CD4-positive, alpha-beta T cell treated with Interferon alpha-2 for 1 hour (primary cell): ENCODE measurements around the gene BCKDHA.
A peak's percentile ranks its signal among the peaks of the same experiment; 100 is the strongest.

ENCODE experiments used
- DNase-seq, 2 donors: peaks; one replicate each; pipeline ENCODE4 v3.0.0-alpha.2; 2020 to 2022

BCKDHA gene

DNA sequence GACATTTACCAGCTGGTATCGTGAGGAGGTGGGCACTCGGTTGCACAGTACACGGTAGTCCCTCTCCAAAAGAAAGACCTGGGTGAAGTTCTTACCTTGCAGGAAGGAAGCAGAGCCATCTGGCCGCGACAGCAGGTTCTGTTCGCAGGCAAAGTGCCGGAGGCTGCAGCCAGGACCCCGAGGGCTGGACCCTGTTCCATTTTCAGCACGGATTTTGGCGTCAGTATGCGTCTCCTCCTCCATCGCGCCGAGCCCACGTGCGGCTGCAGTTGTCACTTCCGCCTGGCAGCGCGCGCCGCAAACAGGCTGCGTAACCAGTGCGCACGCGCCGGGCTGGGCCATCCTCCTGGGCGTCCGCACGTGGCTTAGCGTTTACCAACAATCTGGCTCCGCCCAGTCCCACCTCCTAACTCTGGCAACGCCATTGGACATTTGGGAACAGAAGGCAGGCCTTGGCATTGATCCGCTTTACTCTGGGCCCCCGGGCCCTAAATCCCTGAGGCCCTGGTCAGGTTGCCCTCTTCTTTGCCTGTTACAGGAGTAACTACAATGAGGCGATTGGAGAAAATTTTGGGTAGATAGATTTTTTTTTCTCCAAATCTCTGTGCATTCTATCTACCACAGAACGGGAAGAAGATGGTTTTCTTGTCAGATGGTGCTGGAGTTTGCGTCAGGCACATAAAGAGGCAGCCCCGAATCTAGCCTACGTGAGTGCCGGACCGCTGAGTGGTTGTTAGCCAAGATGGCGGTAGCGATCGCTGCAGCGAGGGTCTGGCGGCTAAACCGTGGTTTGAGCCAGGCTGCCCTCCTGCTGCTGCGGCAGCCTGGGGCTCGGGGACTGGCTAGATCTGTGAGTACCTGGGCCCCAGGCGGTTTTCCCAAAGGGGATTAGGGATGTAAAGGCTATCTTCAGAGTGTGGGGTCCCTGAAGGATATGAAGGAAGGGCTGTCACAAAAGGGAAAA is at the start of gene BCKDHA, which contains the start of gene EXOSC5:
Gene BCKDHA, plus strand, starts transcription at position 733 of the 964 bp plus-strand sequence. Its CDS starts 10 bp downstream, at position 743.
Gene EXOSC5, minus strand, starts transcription at position 274 of the 964 bp plus-strand sequence. Its CDS starts 31 bp downstream, at position 243.
- peak; percentile 100 for DNase-seq

DNA sequence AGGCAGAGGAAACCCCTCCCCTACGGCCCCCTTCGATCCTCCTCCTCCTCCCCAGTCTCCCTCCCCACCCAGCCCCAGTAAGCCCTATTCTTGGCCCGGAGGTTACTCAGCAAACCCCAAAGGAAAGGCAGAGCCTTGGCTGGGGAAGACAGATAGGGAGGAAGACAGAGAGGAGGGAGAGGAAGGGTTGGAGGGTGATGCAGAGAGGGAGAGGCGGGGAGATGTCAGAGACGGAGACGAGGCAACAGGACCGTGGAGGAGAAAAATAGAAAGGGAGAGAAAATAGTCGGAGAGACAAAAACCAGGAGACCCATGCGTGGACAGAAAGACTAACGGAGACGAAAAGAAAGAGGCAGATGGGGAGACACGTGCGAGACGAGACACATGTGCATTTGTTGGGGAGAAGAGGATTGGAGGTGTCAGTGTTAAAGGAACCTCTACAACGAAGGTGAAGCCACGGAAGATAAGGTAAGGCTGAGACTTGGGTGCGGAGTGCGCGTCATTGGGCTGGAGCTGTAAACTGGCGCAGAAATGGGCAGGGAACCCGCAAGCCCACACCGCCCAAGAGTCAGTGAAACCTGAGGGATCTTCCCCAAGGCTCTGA is 46.8 kb upstream of the BCKDHA start:
- DNase-seq: no peak

DNA sequence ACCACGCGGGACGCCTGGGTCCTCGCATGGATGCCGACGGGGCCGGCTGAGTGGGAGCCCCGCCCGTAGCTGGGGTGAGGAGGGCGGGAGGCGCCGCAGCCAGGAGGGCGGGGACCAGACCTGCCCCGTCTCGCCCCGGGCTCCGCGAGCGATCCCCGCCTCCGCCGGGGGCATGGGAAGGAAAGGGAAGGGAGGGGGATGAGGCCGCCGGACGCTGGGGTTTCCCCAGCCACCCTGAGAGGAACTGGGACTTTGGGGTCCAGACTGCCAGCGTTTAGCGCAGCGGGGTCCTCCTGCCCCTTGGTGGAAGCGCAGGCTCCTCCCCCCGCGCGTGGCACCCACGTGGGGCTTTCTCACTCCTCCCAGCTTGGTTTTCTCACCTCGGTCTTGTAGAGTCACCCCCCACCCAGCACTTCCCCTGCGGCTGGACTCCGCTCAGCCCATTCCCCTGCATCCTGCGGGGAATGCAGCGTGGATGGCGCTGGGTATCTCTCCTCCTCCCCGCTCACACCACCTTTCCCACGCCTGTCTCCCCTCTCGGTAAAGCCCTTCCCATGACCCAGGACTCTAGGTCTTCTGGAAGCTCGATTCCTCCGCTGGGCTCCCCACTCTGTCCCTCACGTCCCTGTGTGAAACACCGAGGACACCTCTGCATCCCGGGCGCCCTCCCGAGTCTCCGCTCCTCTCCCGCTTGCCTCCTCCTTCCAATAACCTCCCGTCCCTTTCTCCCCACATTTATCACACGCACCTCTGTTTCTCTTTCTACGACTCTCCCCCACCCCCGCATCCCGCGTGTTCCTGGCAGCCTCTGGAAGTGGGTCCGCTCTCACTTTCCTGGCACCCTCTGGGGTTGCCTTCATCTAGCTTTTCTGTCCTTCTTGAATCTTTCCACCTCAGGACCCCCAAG is 46.0 kb upstream of the BCKDHA start:
- peak; percentile 86 to 89 for DNase-seq

DNA sequence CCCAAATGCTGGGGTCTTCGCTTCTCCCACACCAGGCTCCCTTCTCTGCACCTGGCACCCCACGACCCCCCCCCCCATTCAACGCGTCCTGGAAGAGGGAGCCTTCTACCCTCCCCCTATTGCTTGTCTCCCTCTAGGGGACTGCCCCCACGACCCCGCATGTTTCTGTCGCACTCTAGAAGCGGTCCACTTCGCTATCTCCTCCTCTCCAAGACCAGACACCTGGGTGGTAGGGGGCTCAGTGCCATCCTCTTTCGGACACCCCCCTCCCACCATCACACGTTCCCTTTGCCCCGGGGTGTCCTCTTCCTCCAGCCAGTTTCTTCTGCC is 45.4 kb upstream of the BCKDHA start:
- no peak for DNase-seq

DNA sequence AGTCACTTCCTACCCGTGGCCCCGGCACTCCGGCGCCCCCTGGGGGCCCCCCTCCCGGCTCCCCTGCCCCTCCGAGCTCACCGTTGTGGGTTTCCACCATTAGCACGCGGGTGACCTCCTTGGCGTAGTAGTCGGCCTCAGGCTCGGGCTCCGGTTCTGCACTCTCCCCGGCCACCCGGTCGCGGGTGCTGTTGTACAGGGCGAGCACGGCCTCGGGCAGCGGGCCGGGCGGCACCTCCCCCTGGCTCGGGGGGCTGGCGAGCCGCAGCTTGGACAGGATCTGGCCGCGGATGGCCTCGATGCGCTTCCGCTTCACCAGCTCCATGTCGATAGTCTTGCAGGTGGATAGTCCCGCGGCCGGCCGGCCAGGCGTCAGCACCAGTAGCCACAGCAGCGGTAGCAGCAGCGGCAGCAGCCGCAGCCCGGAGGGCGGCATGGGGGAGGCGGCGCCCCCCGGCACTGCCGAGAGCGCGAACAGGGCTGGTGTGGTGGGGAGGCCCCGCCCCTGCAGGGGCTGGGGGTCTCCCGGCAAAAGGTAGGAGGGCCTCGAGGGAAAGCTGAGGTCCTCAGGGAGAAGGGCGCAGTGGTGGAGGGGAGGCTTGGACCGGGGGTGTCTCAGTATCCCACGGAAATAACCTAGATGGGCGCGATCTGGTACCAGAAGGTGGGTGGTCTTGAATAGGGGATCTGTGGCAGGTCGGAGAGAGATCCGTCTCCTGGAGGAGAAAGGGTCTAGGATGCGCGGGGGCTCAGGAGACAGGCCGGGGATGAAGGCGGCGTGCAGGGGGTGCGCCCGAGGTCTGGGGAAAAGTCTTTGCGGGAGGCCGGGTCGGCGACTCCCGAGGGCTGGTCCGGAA is 44.8 kb upstream of the BCKDHA start:
- peak; percentile 78 to 82 for DNase-seq

GRCh38 chr19:41353466-41354342 is 43.9 kb upstream of the BCKDHA start, which contains the start of gene TGFB1:
Gene TGFB1 (minus strand): TSS chr19:41353922. CDS start chr19:41353044, 878 bp downstream.
- peak; percentile 96 to 97 for DNase-seq

DNA sequence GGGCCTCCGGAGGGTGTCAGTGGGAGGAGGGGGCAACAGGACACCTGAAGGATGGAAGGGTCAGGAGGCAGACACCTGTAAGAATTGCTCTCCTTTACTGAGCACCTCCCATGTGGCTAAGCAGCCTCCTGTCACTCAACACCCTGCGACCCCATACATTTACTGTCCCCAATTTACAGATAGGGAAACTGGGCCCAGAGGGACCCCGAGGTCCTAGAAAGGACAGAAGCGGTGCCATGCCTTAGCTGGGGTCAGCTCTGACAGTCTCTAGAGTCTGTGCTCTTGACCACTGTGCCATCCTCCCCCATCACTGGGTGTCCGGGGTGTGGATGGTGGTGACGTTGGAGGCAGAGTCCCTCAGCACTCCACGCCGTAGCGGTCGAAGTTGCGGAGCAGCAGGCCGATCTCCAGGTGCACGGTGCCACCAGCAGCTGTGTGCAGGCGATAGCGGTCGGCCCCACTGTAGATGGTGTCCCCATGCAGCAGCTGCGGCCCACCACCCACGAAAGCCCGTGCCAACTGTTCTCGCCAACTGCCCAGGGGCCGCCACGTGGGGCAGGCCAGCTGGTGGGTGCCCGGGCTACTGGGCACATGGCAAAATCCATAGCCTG is 43.2 kb upstream of the BCKDHA start:
- DNase-seq: no peak

DNA sequence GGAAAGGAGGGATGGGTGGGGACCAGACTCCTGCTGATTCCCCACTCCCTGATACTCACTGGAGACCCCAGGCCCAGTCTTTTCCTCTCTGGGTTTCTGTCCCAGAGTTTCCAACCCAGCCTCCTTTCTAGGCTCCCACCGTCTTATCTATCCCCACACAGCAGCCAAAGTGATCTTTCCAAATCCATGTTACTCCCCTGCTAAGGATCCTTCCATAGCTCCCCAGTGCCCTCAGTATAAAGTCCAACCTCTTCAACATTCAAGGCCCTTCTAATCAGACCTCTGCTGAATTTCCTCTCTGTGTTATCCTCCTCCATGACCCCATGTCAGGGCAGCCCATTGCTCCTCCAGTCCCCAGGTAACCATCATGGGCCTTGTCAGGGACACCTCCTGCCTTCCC is 42.6 kb upstream of the BCKDHA start:
- no peak for DNase-seq

DNA sequence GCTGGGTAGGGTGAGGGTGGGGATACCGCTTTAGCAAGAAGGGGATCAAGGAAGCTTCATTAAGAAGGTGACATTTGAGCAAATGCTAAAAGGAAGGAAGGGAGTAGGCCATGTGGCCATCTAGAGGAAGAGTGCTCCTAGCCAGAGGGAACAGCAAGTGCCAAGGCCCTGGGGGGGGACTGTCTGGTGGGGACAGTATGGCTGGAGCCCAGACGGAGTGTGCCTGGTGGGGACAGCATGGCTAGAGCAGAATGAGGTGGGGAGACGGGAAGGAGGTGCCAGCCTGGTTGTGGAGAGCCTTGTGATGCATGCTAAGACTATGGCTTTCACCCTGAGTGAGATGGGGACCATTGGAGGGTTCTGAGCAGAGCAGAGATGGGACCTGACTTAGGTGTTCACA is 41.8 kb upstream of the BCKDHA start:
- DNase-seq: no peak

DNA sequence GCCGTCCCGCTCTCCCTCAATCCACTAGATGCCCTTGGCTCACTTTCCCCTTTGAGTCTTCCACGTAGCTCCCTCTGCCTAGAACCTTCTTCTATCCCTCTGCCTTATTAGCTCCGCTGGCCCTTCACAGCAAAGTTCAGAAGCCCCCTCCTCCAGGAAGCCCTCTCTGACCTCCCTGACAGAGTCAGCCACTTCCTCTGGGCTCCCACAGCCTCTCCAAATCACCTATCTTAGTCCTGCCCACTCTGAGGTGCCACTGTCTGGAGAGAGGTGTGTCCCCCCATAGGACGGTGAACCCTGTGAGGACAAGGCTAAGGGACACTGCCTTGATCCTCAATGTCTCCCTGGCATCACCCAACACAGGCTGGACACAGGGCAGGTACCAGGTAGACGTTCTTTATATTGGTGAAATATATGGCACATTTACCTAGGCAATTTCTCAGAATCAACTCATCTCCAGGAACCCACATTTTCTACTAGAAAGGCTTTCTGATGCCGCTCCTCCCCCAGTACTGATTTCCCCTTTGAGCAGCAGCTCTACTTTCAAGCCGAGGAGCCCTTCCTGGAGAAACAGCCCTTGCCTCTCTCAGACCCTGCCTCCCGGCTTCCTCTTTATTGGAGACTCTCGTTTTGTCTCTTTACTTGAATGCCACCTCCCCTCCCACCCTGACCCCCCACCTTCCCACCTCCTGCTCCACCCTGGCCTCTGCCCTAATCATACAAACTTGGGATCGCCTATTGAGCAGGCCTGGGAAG is 40.5 kb upstream of the BCKDHA start:
- peak; percentile 69 to 81 for DNase-seq

DNA sequence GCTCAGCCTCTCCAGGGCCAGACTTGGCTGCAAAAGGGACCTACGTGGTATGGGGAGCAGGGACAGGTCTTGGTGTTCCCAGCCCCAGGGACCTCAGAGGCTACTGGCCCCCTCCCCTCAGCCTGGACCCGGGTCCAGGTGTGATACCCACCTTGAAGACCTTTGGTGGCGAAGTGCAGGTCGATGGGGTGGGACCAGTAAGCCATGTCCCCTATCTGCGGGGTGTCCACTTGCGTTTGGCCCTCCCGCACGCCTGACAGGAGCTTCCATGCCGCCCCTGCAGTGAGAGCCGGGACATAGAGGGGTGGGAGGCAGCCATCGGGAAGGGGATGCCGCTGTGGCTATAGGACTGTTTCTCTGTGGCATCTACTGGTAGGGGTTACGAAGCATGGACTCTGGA is 39.9 kb upstream of the BCKDHA start:
- DNase-seq: no peak

DNA sequence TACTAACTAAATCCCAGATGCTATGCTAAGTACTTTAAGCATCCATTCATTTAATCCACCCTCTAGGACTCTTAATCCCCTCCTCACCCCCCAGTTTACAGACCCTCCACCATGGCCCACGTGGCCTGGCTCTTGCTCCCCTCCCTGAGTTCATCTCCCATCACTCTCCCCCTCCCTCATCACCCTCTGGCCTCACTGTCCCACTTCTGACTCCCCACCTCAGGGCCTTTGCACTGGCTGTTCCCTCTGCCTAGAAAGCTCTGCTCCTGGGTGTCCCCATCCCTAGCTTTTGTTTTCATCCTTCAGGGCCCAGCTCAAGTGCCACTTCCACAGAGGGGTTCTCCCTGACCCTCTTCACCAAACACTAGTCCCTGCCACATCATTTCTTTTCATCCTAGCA is 37.9 kb upstream of the BCKDHA start:
- DNase-seq: no peak

DNA sequence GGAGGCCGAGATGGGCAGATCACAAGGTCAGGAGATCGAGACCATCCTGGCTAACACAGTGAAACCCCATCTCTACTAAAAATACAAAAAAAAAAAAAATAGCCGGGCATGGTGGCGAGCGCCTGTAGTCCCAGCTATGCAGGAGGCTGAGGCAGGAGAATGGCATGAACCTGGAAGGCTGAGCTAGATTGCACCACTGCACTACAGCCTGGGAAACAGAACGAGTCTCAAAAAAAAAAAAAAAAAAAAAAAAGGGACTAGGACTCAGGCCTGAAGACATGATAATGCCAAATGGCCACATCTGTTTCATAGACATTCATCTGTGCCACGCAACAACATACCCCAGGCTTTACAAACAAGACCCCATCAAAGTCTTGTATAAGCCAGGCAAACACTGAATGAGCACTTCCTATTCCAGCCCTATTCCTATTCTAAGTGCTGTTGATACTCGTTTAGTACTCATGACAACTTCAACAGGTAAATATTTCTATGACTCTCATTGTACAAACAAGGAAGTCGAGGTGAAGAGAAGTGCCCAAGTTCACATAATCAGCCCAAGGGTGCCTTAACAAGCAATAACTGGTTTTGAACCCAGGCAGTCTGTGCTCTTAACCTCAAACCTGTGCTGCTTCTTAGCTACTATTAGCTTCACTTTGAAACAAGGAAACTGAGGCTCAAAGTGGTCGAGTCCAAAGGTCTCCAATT is 35.3 kb upstream of the BCKDHA start:
- no peak for DNase-seq

- no peak for DNase-seq
Observed at GRCh38 chr19:41363371-41363752, 34.3 kb upstream of the BCKDHA start.

- peak; percentile 99 for DNase-seq
Observed at GRCh38 chr19:41363753-41364523, 33.7 kb upstream of the BCKDHA start, which contains the start of gene B9D2. Gene B9D2 (minus strand): TSS chr19:41364149. CDS start chr19:41363519, 630 bp downstream.

- no peak for DNase-seq
Observed at GRCh38 chr19:41364524-41365391, 32.9 kb upstream of the BCKDHA start.

DNA sequence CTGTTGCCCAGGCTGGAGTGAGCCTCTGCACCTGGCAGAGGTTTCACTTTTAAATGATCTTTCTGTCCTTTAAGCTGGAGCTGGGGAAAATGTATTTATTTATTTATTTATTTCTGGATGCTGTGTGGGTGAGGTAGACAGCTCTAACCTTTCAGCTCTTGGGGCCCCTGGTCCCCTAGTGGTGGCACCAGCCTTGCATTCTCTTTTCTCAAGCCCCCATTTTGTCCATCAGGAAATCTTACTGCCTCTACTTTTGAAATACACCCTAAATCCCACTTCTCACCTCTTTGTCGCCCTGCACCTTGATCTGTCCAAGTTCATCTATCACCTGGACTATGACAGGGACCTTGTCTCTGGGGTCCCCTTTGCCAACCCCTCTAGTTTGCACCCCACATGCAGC is 31.5 kb upstream of the BCKDHA start:
- DNase-seq: no peak
